K562 (cell line): Measurements from ENCODE around the gene SAMD14. TPM values are rescaled to one million over a fixed set of nuclear protein-coding genes. Genes with fewer than 3 reads are reported as not detected.
A peak's percentile ranks its signal among the peaks of the same experiment; 100 is the strongest.

Experiments
- CHD1 ChIP-seq: fragments of 200-600 bp; sonication (generic); IDR thresholded peaks from one replicate; pipeline ENCODE4 v1.6.1; 2012; ENCODE audit warnings: mild to moderate bottlenecking, moderate library complexity, low read length, inconsistent platforms
- DNMT1 ChIP-seq: fragments of 450-650 bp; IDR thresholded peaks from 2 replicates; pipeline ENCODE4 v1.6.1; 2016; ENCODE audit warnings: antibody characterized with exemption, mild to moderate bottlenecking
- GTF2E2 ChIP-seq: fragments of 200-800 bp; sonication (Bioruptor generic); IDR thresholded peaks from 2 replicates; pipeline ENCODE4 v1.6.1; 2016; ENCODE audit warnings: missing genetic modification characterization, missing compliant biosample characterization
- KAT7 ChIP-seq: sonication (generic); formaldehyde crosslinking; IDR thresholded peaks from 2 replicates; pipeline ENCODE4 v1.8.0; 2022; ENCODE audit warnings: missing genetic modification reagents, mild to moderate bottlenecking, borderline replicate concordance
- KLF13 ChIP-seq: fragments of 450-650 bp; IDR thresholded peaks from 2 replicates; pipeline ENCODE4 v1.6.1; 2016; ENCODE audit warnings: missing genetic modification characterization, low read depth, mild to moderate bottlenecking, missing compliant biosample characterization, moderate library complexity, borderline replicate concordance
- MECOM ChIP-seq: fragments of 250-450 bp; sonication (Bioruptor Pico); IDR thresholded peaks from 2 replicates; pipeline ENCODE4 v1.8.0; 2022; ENCODE audit warnings: inconsistent platforms
- MNT ChIP-seq, 2 experiments: fragments of 450-650 bp; conservative IDR thresholded peaks; 2 replicates each; pipeline ENCODE4 v1.6.1; 2017; ENCODE audit warnings: mild to moderate bottlenecking in 2 of 2, moderate library complexity in 2 of 2
- NR4A1 ChIP-seq, 2 experiments: fragments of 250-450 bp in 1 of 2; fragments of 450-650 bp in 1 of 2; sonication (Bioruptor Pico) in 1 of 2; IDR thresholded peaks; 2 replicates each; pipeline versions ENCODE4 v1.4.0 to v1.6.1; 2016 to 2020; ENCODE audit warnings: mild to moderate bottlenecking in 2 of 2, missing compliant biosample characterization in 1 of 2, missing genetic modification characterization in 1 of 2, moderate library complexity in 1 of 2
- NUFIP1 ChIP-seq: fragments of 450-650 bp; IDR thresholded peaks from 2 replicates; pipeline ENCODE4 v1.6.1; 2018; ENCODE audit not compliant: partially characterized antibody
- PHB2 ChIP-seq: fragments of 450-650 bp; IDR thresholded peaks from 2 replicates; pipeline ENCODE4 v1.6.1; 2017; ENCODE audit warnings: low read depth
- POLR2G ChIP-seq: fragments of 200-400 bp; formaldehyde crosslinking; IDR thresholded peaks from 2 replicates; pipeline ENCODE4 v1.6.1; 2017; ENCODE audit warnings: low read depth, mild to moderate bottlenecking, antibody characterized with exemption, low read length, moderate library complexity
- U2AF1 ChIP-seq: fragments of 200-400 bp; formaldehyde crosslinking; optimal IDR thresholded peaks from 2 replicates; pipeline ENCODE3; 2017; ENCODE audit warnings: mild to moderate bottlenecking, low read depth, low read length, moderate library complexity
- ZC3H4 ChIP-seq: sonication (generic); formaldehyde crosslinking; IDR thresholded peaks from 2 replicates; pipeline ENCODE4 v1.9.0; 2021; ENCODE audit warnings: missing genetic modification reagents, borderline replicate concordance
- ZHX1 ChIP-seq: fragments of 150-350 bp; conservative IDR thresholded peaks from 2 replicates; pipeline ENCODE4 v1.6.1; 2014; ENCODE audit warnings: low read length
- ZNF551 ChIP-seq: fragments of 250-450 bp; sonication (Bioruptor Pico); IDR thresholded peaks from 2 replicates; pipeline ENCODE4 v1.5.0; 2021; ENCODE audit warnings: mild to moderate bottlenecking, moderate library complexity
- polyA plus RNA-seq, 8 experiments: library from polyadenylated mRNA; depleted of rRNA in 4 of 8; stranded (reverse) in 5 of 8; unstranded in 3 of 8; fragments of >200 nt; fragmentation: Nextera tagmentation in 2 of 8; fragmentation: Illumina TruSeq in 1 of 8; extraction: Ambion mirVana in 2 of 8; extraction: Trizol in 1 of 8; gene quantifications; 2 replicates each; pipeline versions ENCODE4 v1.2.1 to v1.2.3, GENCODE V29; 2011 to 2014; ENCODE audit warnings: inconsistent platforms in 1 of 8, missing spikeins in 1 of 8
- total RNA-seq, 7 experiments: library from RNA; depleted of rRNA in 6 of 7; stranded (reverse); fragments of >200 nt in 6 of 7; fragmentation: Illumina TruSeq in 2 of 7; extraction: Trizol in 2 of 7; gene quantifications; 2 replicates each; pipeline versions ENCODE4 v1.2.1 to v1.2.3, GENCODE V29; 2011 to 2021; ENCODE audit warnings: low replicate concordance in 1 of 7
- TF ChIP-seq, protein P1 (sequence below), 2 experiments: fragments of 450-650 bp in 1 of 2; IDR thresholded peaks; 2 replicates each; pipeline ENCODE4 v1.6.1; 2011 to 2017; ENCODE audit warnings: low read depth in 2 of 2, antibody characterized with exemption in 1 of 2, borderline replicate concordance in 1 of 2, low read length in 1 of 2, mild to moderate bottlenecking in 1 of 2, mixed read lengths in 1 of 2; ENCODE audit not compliant: control insufficient read depth in 1 of 2
- TF ChIP-seq, protein P2 (sequence below): fragments of 450-650 bp; IDR thresholded peaks from one replicate; pipeline ENCODE4 v1.6.1; 2018; ENCODE audit warnings: mild to moderate bottlenecking, moderate library complexity; ENCODE audit not compliant: partially characterized antibody

The SAMD14 gene
- total and polyA plus RNA-seq, 9 of the 15 experiments (the other 6 are each of a cell fraction or from before 2014, with no cell fraction given), result 0.04 to 0.07 TPM; not detected in 7

- TF ChIP-seq, protein P1, sequence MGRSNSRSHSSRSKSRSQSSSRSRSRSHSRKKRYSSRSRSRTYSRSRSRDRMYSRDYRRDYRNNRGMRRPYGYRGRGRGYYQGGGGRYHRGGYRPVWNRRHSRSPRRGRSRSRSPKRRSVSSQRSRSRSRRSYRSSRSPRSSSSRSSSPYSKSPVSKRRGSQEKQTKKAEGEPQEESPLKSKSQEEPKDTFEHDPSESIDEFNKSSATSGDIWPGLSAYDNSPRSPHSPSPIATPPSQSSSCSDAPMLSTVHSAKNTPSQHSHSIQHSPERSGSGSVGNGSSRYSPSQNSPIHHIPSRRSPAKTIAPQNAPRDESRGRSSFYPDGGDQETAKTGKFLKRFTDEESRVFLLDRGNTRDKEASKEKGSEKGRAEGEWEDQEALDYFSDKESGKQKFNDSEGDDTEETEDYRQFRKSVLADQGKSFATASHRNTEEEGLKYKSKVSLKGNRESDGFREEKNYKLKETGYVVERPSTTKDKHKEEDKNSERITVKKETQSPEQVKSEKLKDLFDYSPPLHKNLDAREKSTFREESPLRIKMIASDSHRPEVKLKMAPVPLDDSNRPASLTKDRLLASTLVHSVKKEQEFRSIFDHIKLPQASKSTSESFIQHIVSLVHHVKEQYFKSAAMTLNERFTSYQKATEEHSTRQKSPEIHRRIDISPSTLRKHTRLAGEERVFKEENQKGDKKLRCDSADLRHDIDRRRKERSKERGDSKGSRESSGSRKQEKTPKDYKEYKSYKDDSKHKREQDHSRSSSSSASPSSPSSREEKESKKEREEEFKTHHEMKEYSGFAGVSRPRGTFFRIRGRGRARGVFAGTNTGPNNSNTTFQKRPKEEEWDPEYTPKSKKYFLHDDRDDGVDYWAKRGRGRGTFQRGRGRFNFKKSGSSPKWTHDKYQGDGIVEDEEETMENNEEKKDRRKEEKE (IDR thresholded peaks at IDR 0.05; ENCODE audit: borderline replicate concordance in 1 of 2, control insufficient read depth in 1 of 2, low read depth in 2 of 2, low read length in 1 of 2), result no peak
- no peak for TF ChIP-seq MNT (conservative IDR thresholded peaks at IDR 0.05)
- no peak for TF ChIP-seq GTF2E2
- TF ChIP-seq ZC3H4 (CRISPR knock-in tag), result no peak
- TF ChIP-seq POLR2G, result no peak
- no peak for TF ChIP-seq CHD1
- no peak for TF ChIP-seq NR4A1 (CRISPR knock-in tag; IDR thresholded peaks at IDR 0.05)
- no peak for TF ChIP-seq NR4A1 (tag; IDR thresholded peaks at IDR 0.05)
- TF ChIP-seq PHB2, result no peak
- no peak for TF ChIP-seq NUFIP1
- TF ChIP-seq DNMT1, result no peak
- TF ChIP-seq KAT7 (CRISPR knock-in tag), result no peak
- TF ChIP-seq ZNF551 (CRISPR knock-in tag), result no peak
- TF ChIP-seq, protein P2, sequence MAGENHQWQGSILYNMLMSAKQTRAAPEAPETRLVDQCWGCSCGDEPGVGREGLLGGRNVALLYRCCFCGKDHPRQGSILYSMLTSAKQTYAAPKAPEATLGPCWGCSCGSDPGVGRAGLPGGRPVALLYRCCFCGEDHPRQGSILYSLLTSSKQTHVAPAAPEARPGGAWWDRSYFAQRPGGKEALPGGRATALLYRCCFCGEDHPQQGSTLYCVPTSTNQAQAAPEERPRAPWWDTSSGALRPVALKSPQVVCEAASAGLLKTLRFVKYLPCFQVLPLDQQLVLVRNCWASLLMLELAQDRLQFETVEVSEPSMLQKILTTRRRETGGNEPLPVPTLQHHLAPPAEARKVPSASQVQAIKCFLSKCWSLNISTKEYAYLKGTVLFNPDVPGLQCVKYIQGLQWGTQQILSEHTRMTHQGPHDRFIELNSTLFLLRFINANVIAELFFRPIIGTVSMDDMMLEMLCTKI, result no peak
- no peak for TF ChIP-seq U2AF1
- TF ChIP-seq ZHX1, result no peak
- TF ChIP-seq KLF13 (tag), result peak; percentile 65; the same call in 1 of the 2 replicates
- no peak for TF ChIP-seq MECOM (CRISPR knock-in tag)
Observed at GRCh38 chr17:50139950-50140885, 10.3 kb upstream of the SAMD14 start (continued).
